Choroid plexus epithelial cell (primary cell): ENCODE data around the gene CAPN5.

Experiments used
- DNase-seq: peaks from one replicate; pipeline ENCODE4 v3.0.0-alpha.2; 2010; ENCODE audit warnings: low read depth
- H3K4me3 ChIP-seq: 2 replicates; pipeline ENCODE4 v1.5.1; 2011; ENCODE audit warnings: low read depth, mild to moderate bottlenecking, control low read depth, low read length, moderate library complexity
- TF ChIP-seq, protein P1 (sequence below): conservative IDR thresholded peaks from 2 replicates; pipeline ENCODE4 v1.5.1; 2011; ENCODE audit warnings: low read depth, mild to moderate bottlenecking, control low read depth, inconsistent platforms, low read length, moderate library complexity

Gene CAPN5

DNA sequence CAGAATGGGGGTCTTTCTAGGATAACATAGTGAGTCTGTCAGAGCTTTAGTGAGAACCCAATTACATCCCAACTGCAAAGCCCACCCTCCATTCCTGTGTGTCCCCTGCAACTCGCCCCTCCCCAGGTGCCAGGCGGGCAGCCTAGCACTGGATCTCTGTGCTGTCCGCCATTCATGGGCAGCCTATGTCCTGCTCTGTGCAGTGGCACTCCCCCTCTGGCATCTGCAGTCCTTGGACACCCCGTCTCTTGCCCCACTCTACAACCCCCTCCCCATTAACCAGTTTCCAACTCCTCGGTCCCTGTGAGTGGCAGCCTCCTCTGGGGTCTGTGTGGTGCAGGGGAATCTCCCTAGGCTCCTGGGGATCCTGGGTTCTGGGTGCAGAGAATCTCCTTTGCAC, 98.3 kb downstream of the CAPN5 start:
- DNase-seq = no peak
- TF ChIP-seq, protein P1, sequence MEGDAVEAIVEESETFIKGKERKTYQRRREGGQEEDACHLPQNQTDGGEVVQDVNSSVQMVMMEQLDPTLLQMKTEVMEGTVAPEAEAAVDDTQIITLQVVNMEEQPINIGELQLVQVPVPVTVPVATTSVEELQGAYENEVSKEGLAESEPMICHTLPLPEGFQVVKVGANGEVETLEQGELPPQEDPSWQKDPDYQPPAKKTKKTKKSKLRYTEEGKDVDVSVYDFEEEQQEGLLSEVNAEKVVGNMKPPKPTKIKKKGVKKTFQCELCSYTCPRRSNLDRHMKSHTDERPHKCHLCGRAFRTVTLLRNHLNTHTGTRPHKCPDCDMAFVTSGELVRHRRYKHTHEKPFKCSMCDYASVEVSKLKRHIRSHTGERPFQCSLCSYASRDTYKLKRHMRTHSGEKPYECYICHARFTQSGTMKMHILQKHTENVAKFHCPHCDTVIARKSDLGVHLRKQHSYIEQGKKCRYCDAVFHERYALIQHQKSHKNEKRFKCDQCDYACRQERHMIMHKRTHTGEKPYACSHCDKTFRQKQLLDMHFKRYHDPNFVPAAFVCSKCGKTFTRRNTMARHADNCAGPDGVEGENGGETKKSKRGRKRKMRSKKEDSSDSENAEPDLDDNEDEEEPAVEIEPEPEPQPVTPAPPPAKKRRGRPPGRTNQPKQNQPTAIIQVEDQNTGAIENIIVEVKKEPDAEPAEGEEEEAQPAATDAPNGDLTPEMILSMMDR = no peak
- H3K4me3 ChIP-seq = no peak overlapping the region

DNA sequence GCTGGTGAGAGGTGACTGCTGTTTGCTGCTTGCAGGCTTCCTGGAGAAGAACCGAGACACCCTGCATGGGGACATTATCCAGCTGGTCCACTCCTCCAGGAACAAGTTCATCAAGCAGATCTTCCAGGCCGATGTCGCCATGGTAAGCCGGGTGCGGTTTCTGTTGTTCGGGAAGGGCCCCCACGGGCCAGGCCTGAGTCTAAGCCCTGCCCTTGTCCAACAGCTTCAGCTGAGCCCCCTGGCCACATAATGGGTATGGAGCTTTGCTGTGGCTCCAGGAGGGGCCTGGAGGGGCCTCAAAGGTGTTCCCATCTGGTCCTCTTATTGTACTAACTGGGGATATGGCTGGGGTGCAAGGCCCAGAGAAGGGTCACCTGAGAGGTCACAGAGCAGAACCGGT, 99.2 kb downstream of the CAPN5 start:
- TF ChIP-seq, protein P1 = no peak
- H3K4me3 ChIP-seq = no peak overlapping the region
- no peak for DNase-seq

DNA sequence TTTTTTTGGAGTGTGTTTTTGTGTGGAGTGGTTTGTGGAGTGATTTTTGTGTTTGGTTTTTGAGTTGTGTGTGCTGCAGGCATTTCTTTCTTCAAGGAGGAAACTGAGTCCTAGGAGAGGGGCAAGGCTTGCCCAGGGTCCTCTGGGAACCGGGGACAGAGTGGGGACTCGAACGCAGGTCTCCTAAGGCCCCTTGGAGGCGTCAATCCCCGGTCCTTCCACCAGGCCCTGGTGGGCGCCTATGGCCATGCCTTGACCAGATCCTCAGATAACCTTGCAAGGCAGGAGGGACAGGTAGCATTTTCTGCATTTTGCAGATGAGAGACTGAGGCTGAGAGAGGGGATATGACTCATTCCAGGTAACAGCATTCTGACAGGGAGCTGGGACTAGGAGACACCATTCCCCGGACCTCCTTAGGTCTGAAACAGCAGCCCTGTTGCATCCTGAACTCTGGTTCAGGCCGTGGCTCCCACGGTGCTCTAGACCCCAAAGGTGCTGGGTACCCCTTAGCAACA, 100.4 kb downstream of the CAPN5 start:
- no peak for DNase-seq
- TF ChIP-seq, protein P1 = no peak
- H3K4me3 ChIP-seq = no peak overlapping the region

DNA sequence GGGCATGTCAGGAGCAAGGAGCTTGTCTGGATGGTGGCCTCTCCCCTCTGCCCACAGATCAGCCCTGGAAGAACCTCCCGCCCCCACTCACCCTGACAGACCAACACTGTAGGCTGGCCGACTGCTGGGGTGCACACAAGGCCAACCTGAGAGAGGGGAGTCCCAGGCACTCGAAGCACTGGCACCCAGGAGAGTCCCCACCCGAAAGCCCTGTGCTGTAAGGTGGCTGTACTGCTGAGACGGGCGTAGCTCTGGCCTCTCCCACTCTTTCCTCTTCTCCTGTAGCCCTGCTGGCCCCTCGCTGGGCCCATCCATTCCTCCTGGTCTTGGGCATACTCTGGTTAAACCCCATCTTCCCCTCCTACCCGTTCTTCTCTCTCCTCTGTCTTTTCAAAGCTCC, 101.0 kb downstream of the CAPN5 start:
- TF ChIP-seq, protein P1 = no peak
- DNase-seq = no peak
- H3K4me3 ChIP-seq = no peak overlapping the region

DNA sequence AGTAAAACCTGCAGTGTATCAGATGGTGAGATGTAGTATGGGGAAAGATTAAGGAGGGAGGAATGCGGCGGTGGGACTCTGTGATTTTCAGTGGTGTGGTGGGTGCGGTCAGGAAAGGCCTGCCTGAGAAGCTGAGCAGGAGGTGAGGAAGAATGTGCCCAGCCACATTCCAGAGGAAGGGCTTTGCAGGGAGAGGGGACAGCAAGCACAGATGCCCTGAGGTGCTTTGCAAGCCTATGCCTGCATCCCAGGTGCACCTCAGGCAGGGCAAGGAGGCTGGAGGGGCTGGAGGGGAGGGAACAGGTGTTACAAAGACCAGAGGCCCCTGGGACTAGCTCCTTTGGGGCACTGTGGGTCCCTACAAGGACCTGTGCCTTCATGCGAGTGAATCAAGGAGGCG, 103.3 kb downstream of the CAPN5 start:
- TF ChIP-seq, protein P1 = no peak
- H3K4me3 ChIP-seq = no peak overlapping the region

DNA sequence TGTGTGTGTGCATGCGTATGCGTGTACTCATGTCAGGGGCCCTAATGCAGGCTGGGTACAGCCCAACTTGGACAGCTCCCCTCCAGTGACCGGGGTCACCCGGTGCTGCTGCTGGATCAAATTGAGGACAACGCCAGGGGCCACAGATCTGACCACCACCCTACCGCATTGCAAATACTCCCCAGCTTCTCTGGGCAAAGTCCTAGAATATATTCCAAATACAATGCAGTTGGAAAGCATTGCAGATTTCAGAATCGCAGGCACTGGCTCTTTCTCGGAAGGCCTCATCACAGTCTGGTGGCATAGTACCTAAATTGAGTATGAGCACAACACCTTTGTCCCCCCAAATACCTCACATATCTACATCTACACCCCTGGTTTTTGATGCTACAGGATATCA, 104.5 kb downstream of the CAPN5 start:
- no peak overlapping the region for H3K4me3 ChIP-seq
- TF ChIP-seq, protein P1 = no peak

More for the DNA sequence above, 103.3 kb downstream of the CAPN5 start:
- no peak for DNase-seq

DNA sequence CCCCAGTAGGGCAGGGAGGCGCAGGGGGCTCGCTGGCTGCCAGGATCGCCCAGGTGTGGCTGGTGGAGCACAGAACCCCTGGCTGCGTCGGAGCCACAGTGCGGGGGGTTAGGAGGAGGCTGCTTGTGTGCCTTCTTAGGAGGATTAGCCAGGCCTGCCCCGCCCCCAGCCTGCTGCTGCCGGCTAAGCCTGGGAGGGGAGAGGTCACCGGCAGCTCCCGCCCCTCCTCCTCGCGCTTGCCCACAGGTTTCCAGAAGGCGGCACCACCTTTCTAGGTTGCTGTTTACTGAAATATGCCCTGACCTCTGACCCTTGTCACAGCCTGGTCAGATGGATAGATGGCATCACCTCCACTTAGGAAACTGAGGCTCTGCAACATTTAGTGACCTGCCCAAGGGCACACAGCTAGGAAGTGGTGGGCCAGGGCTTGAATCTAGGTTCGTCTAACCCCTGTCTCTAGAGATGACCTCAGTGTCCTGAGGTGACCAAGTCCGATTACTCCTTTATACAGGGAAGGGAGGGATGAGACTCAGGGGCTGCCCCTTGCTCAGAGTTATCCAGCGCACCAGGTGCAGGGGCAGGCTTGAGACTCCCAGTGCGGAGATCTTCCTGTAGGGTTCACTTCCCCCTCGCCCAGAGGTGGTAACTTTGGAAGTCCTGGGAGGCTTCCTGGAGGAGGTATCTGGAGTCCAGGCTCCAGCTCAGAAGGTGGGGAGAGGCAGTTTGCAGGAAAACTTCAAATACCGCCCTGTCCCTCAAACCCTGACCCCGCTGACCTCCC, 105.3 kb downstream of the CAPN5 start:
- no peak for DNase-seq
- no peak overlapping the region for H3K4me3 ChIP-seq
- TF ChIP-seq, protein P1 = no peak

More for the DNA sequence above, 104.5 kb downstream of the CAPN5 start:
- DNase-seq = no peak
